ENCODE results near the gene SLC35A1. TPM values are rescaled to one million over a fixed set of nuclear protein-coding genes. Genes with fewer than 3 reads are reported as not detected.

Gene SLC35A1
- total RNA-seq, 1 donor from 2014 or later: 34.6 TPM

DNA sequence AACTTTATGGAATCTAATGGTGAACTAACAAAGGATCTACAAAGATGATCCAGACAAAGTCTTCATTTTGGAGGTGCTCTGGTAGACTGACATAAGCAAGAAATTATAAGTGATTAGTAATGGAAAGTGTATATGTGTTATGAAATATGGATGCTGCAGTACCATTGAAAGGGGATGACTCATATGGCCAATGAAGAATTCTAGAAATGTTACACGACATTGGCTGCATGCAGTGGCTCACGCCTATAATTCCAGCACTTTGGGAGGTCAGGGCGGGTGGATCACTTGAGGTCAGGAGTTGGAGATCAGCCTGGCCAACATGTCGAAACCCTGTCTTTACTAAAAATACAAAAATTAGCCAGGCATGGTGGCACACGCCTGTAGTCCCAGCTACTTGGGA is 41.5 kb upstream of the SLC35A1 start:
- Mint-ChIP-seq H3K9me3 (no peaks in the 10 kb centered on the region), H3K4me1 (no peaks in the 10 kb centered on the region), H3K4me3 (no peak overlapping the region), H3K27me3 (ENCODE audit: insufficient read depth, low read depth) (no peaks in the 10 kb centered on the region), H3K27ac (no peak overlapping the region), H3K36me3 (no peaks in the 10 kb centered on the region)
- Histone ChIP-seq H2AFZ (replicated peaks) (no peak overlapping the region), H3K4me1 (no peaks in the 10 kb centered on the region), H3K27ac (no peak overlapping the region), H3K36me3 (no peaks in the 10 kb centered on the region), H3F3A (ENCODE audit: low read depth) (no peaks in the 10 kb centered on the region), H3K9ac (no peak overlapping the region), H3K79me2 (ENCODE audit: low read depth) (no peaks in the 10 kb centered on the region), H3K4me3 (no peak overlapping the region), H4K20me1 (ENCODE audit: low read depth) (no peaks in the 10 kb centered on the region), H3K9me3 (ENCODE audit: low read depth) (no peaks in the 10 kb centered on the region), H3K27me3 (no peaks in the 10 kb centered on the region), H3K4me2 (no peak overlapping the region)
- no peak for DNase-seq (ENCODE audit: low spot score)
- TF ChIP-seq CTCF (IDR thresholded peaks at IDR 0.05) (no peak), EZH2phosphoT487 (IDR thresholded peaks at IDR 0.05) (no peak)

GRCh38 chr6:87436435-87436834 is 36.3 kb upstream of the SLC35A1 start:
- Mint-ChIP-seq H3K27me3 (ENCODE audit: insufficient read depth, low read depth) (no peaks in the 10 kb centered on the region), H3K9me3 (no peaks in the 10 kb centered on the region), H3K4me3 (no peak overlapping the region), H3K4me1 (no peaks in the 10 kb centered on the region), H3K27ac (no peak overlapping the region), H3K36me3 (no peaks in the 10 kb centered on the region)
- H2AFZ ChIP-seq (replicated peaks): no peak overlapping the region
- no peaks in the 10 kb centered on the region for H3K36me3 ChIP-seq
- no peak for TF ChIP-seq CTCF (IDR thresholded peaks at IDR 0.05)
- no peak for TF ChIP-seq EZH2phosphoT487 (IDR thresholded peaks at IDR 0.05)
- no peak for TF ChIP-seq EZH2 (IDR thresholded peaks at IDR 0.05)
- H3F3A ChIP-seq (ENCODE audit: low read depth): no peaks in the 10 kb centered on the region
- no peaks in the 10 kb centered on the region for H3K9me3 ChIP-seq (ENCODE audit: low read depth)
- H3K4me2 ChIP-seq: no peak overlapping the region
- H3K79me2 ChIP-seq (ENCODE audit: low read depth): no peaks in the 10 kb centered on the region
- H3K27ac ChIP-seq: no peak overlapping the region
- no peaks in the 10 kb centered on the region for H3K27me3 ChIP-seq
- peak; percentile 89 for DNase-seq (ENCODE audit: low spot score)
- no peaks in the 10 kb centered on the region for H3K4me1 ChIP-seq
- no peak overlapping the region for H3K4me3 ChIP-seq
- no peak overlapping the region for H3K9ac ChIP-seq
- no peaks in the 10 kb centered on the region for H4K20me1 ChIP-seq (ENCODE audit: low read depth)

DNA sequence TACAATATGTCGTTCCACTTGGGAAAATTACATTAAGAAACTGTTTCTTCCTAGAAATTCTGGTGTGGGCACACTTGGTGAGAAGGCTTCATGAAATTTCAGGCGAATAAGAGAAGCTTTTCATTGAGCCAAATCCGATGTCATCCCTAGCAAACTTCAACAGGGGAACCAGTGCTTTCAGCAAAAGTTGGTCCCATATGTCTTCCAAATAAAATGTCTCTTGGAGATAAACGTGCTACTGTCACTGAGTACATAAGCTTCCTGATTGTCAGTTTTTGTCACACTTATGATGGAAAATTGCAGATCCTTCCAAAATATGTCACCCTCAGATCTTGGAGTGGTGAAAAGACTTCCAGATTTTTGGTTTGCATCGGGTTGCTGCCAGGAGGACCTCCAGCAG is 31.1 kb upstream of the SLC35A1 start:
- peaks cover 15% of the 10 kb centered on the region for H3K4me1 ChIP-seq
- no peaks in the 10 kb centered on the region for H3F3A ChIP-seq (ENCODE audit: low read depth)
- H3K36me3 ChIP-seq: no peaks in the 10 kb centered on the region
- H4K20me1 ChIP-seq (ENCODE audit: low read depth): no peaks in the 10 kb centered on the region
- peaks cover 3% of the 10 kb centered on the region for H3K4me1 Mint-ChIP-seq
- H3K9me3 ChIP-seq (ENCODE audit: low read depth): no peaks in the 10 kb centered on the region
- no peak overlapping the region for H3K9ac ChIP-seq
- no peak overlapping the region for H3K4me2 ChIP-seq
- no peaks in the 10 kb centered on the region for H3K79me2 ChIP-seq (ENCODE audit: low read depth)
- DNase-seq (ENCODE audit: low spot score): no peak
- H3K27me3 Mint-ChIP-seq (ENCODE audit: insufficient read depth, low read depth): no peaks in the 10 kb centered on the region
- no peaks in the 10 kb centered on the region for H3K27me3 ChIP-seq
- H3K27ac Mint-ChIP-seq: no peak overlapping the region
- H3K9me3 Mint-ChIP-seq: peaks cover 2% of the 10 kb centered on the region
- H3K4me3 ChIP-seq: no peak overlapping the region
- H3K4me3 Mint-ChIP-seq: no peak overlapping the region
- no peak overlapping the region for H3K27ac ChIP-seq
- no peak overlapping the region for H2AFZ ChIP-seq (replicated peaks)
- TF ChIP-seq CTCF (IDR thresholded peaks at IDR 0.05) (no peak), EZH2phosphoT487 (IDR thresholded peaks at IDR 0.05) (no peak), EZH2 (IDR thresholded peaks at IDR 0.05) (no peak)
- H3K36me3 Mint-ChIP-seq: no peaks in the 10 kb centered on the region
